ENCODE measurements around the gene CMTR1.
A peak's percentile ranks its signal among the peaks of the same experiment; 100 is the strongest.
"Not testable (repeated sequence)": the region's sequence is repeated elsewhere in the genome, so short reads cannot be mapped to it uniquely, and the experiment has no call there.

The CMTR1 gene

DNA sequence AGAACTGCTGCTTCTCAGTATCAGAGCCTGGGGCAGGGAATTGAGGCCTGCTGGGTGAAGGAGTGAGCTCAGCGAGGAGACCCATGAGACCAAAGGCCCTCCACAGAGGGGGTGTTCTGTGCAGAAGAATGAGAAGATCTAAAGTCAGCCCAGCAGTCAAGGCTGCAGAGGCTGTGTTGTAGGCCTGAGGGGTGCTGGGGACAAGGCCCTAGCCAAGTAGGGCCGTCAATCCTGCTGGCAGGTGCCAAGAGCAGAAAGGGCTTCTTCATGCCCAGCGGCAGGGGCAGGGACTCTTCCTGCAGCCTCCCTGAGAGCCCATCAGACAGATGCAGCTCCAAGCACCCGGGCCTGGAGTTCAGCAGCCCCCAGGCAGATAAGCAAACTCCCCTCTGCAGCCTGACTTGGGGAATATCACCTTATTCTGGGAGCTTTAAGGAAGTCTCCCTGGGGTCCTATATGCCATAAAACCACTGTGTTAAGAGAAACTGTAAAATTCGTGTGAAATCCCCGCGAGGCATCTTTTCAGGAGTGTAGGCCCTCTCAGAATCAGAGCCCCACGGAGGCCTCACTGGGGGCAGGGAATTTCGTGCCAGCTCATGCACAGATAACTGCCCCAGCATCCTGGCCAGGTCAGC lies 57.6 kb downstream of the CMTR1 start:
- FAIRE-seq (no peak), DNase-seq (ENCODE audit: insufficient read length, low spot score) (no peak)

DNA sequence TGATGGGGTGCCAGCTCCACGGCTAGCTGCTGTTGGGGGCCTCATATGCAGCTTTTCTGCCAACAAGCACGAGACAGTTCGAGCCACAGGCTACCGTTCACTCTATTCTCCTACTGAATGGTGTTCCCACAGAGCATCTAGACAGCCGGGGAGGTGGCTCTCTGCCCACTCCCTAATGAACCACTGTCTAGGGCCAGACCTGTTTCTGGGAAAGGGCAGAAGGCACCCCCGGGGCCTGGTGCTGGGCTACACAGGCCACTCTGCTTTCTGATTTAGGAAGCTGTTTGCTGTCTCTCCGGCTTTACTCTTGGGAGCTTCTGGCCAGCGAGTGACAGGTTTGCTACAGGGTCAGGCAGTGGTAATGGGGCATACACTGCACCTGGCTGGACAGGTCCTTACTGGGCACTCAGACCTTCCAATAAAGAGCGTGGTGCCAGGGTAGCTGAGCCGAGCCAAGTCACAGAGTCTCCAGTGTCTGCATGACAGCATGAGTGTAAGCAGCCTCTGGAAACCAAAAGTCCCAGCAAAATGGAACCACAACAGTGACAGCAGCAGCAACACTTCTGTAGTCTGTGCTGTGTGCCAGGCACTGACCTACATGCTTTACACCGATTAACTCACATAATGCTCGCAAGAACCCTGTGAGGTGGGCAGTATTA lies 58.3 kb downstream of the CMTR1 start:
- FAIRE-seq, result no peak
- no peak for DNase-seq (ENCODE audit: insufficient read length, low spot score)

- DNase-seq (ENCODE audit: insufficient read length, low spot score), result no peak
- no peak for FAIRE-seq
These were observed 58.8 kb downstream of the CMTR1 start for GRCh38 chr6:37491830-37492208.

GRCh38 chr6:37492236-37492972 lies 59.4 kb downstream of the CMTR1 start:
- FAIRE-seq (no peak), DNase-seq (ENCODE audit: insufficient read length, low spot score) (no peak)

DNA sequence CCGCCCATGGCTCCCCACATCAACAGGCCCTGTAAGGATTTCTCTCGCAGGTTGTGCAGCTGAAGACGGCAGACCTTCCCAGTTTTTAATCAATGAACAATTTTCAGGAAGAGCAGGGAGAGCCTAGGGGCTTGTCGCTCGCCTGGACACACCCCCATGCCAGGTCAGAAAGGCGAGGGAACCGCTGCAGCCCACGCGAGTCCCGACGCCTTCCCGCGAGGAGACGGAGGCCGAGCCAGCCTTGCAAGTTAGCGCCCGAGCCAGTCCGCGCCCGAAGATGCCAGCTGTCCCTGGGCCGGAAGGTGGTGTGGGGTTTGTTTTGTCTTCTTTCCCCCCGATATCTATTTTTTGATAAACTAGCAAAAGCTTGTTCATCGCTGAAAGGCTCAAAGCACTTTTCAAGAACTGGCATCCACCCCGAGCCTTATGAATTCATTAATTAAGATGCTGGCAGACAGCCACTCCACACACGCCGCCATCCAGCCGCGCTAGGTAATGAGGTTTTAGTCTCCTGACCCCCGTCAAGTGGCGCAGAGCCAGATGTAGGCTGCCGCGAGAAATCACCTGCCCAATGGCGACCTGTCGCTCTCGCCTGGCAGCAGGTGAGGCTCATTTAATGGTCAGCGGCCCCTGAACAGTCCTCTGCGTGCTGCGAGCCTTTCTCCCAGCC lies 60.1 kb downstream of the CMTR1 start:
- FAIRE-seq, result no peak
- DNase-seq (ENCODE audit: insufficient read length, low spot score), result no peak

DNA sequence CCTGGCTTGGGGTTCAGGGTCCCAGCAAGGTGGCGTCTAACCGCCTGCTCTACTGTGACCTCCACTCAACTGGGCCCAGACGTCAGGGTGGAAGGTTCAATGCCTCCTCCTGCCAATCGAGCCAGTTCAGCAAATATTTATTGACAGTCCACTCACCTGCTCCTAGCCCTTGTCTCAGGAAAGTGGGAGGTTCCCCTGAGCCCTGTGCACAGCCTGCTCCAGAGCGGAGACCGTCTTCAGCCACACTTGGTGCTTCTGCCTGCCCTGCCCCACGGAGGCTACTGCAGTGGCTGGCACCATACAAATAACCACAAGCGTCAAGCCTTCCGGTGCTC lies 60.6 kb downstream of the CMTR1 start:
- DNase-seq (ENCODE audit: insufficient read length, low spot score) (no peak), FAIRE-seq (no peak)

GRCh38 chr6:37495244-37495934 lies 62.4 kb downstream of the CMTR1 start:
- no peak for DNase-seq (ENCODE audit: insufficient read length, low spot score)
- no peak for FAIRE-seq

GRCh38 chr6:37496951-37497885 lies 64.2 kb downstream of the CMTR1 start:
- DNase-seq (ENCODE audit: insufficient read length, low spot score), result no peak

GRCh38 chr6:37499433-37500293 lies 66.6 kb downstream of the CMTR1 start, which contains the start of gene CCDC167:
Gene CCDC167, minus strand, starts transcription at chr6:37499893. Its CDS starts 30 bp downstream, at chr6:37499863.
- DNase-seq (ENCODE audit: insufficient read length, low spot score) (peak; percentile 99), FAIRE-seq (peak; percentile 93)

More at GRCh38 chr6:37496951-37497885, 64.2 kb downstream of the CMTR1 start:
- no peak for FAIRE-seq

GRCh38 chr6:37500294-37500608 lies 67.2 kb downstream of the CMTR1 start:
- FAIRE-seq (no peak), DNase-seq (ENCODE audit: insufficient read length, low spot score) (no peak)

DNA sequence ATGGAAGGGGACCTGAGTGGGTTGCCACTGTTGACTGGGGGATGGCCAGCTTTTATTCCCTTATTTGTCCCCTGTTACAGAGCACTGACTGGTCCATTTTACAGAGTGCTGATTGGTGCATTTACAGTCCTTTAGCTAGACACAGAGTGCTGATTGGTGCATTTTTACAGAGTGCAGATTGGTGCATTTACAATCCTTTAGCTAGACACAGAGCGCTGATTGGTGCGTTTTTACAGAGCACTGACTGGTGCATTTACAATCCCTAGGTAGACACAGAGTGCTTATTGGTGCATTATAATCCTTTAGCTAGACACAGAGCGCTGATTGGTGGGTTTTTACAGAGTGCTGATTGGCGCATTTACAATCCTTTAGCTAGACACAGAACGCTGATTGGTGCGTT lies 67.9 kb downstream of the CMTR1 start:
- not testable (repeated sequence) for FAIRE-seq; DNase-seq (ENCODE audit: insufficient read length, low spot score)

GRCh38 chr6:37501632-37502491 lies 68.8 kb downstream of the CMTR1 start:
- DNase-seq (ENCODE audit: insufficient read length, low spot score) (no peak), FAIRE-seq (no peak)

DNA sequence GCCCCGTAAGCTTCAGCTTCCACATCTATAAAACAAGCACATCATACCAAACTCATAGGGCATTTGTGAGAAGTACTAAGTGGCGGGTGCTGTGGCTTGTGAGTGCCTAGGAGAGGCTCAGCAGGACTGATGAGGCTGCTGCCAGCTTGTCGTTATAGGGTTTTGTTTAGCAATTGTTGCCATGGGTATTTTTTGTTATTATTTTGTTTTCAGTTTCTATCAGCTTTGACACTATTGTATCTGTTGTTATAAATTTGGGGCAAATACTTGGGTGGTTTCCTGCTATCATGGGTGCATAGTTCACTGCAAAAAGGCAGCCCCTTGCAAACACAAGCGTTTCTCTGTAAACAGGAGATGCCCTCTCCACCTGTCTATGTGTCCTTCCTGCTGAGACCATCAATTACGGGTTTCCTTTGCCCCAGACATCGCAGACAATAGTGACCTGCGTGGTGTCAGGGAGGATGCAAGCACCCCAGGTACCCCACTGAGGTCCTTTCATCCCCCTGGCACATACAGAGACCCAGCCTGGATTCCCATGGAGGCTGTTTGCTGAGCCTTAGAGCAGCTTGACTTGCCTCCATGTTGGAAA lies 69.8 kb downstream of the CMTR1 start:
- no peak for FAIRE-seq
- no peak for DNase-seq (ENCODE audit: insufficient read length, low spot score)

- DNase-seq (ENCODE audit: insufficient read length, low spot score) (no peak), FAIRE-seq (no peak)
These were observed 70.4 kb downstream of the CMTR1 start for GRCh38 chr6:37503309-37503965.

- FAIRE-seq, result no peak
These were observed 71.0 kb downstream of the CMTR1 start for GRCh38 chr6:37504024-37504423.

GRCh38 chr6:37506479-37506878 lies 73.5 kb downstream of the CMTR1 start:
- no peak for DNase-seq (ENCODE audit: insufficient read length, low spot score)
- FAIRE-seq, result no peak

More at GRCh38 chr6:37504024-37504423, 71.0 kb downstream of the CMTR1 start:
- DNase-seq (ENCODE audit: insufficient read length, low spot score), result no peak

DNA sequence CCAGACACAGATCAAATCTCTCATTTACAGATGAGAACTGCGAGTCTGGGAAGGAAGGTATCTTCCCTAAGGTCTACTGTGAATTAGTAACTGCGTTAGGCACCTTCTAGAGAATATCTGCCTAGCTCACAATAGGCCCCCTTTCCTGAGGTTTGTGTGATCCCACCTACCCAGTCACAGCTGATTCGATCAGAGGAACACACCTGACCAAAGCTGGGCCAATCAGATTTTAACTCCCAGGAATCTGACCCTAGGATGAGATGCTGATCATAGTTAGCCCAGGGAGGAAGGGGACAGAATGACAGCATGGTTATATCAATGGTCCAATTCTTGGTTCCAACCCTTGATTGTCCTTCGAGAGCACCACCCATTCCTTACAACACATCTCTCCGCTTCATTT lies 74.1 kb downstream of the CMTR1 start:
- DNase-seq (ENCODE audit: insufficient read length, low spot score) (no peak), FAIRE-seq (no peak)

All from HTR-8/SVneo (cell line).